Sigmoid colon (tissue), 7 donors: ENCODE data around the gene MYO1G. TPM values are rescaled to one million over a fixed set of nuclear protein-coding genes. Genes with fewer than 3 reads are reported as not detected.

ENCODE experiments used
- DNase-seq: peaks from one replicate; pipeline ENCODE4 v3.0.0-alpha.2; 2019
- H3K27ac ChIP-seq, 4 donors: fragments of 200-600 bp; sonication (generic); one replicate each; pipeline ENCODE4 v1.5.1; 2016 to 2019; ENCODE audit warnings: mild to moderate bottlenecking in 1 of 4
- H3K27me3 ChIP-seq, 3 donors: fragments of 200-600 bp; sonication (generic); one replicate each; pipeline ENCODE4 v1.5.1; 2019; ENCODE audit warnings: mild to moderate bottlenecking in 1 of 3
- H3K36me3 ChIP-seq, 4 donors: fragments of 200-600 bp; sonication (generic); one replicate each; pipeline ENCODE4 v1.5.1; 2016 to 2019
- H3K4me1 ChIP-seq, 4 donors: fragments of 200-600 bp; sonication (generic); one replicate each; pipeline ENCODE4 v1.5.1; 2017 to 2019
- H3K4me3 ChIP-seq, 4 donors: fragments of 200-600 bp; sonication (generic); one replicate each; pipeline ENCODE4 v1.5.1; 2017 to 2019; ENCODE audit warnings: mild to moderate bottlenecking in 2 of 4, moderate library complexity in 1 of 4
- H3K9me3 ChIP-seq, 4 donors: fragments of 200-600 bp in 3 of 4; sonication (generic) in 3 of 4; one replicate each; pipeline versions ENCODE4 v1.5.1 to v1.6.1; 2013 to 2019
- EP300 ChIP-seq, 4 donors: sonication (generic); formaldehyde crosslinking; IDR thresholded peaks; one replicate each; pipeline ENCODE4 v1.6.1; 2017; ENCODE audit warnings: antibody characterized with exemption in 4 of 4
- POLR2A ChIP-seq, 2 donors: fragments of 450-650 bp; IDR thresholded peaks; one replicate each; pipeline ENCODE4 v1.6.1; 2016; ENCODE audit warnings: antibody characterized with exemption in 2 of 2, mild to moderate bottlenecking in 2 of 2, moderate library complexity in 2 of 2
- POLR2AphosphoS5 ChIP-seq, 4 donors: sonication (generic); formaldehyde crosslinking; IDR thresholded peaks; one replicate each; pipeline ENCODE4 v1.6.1; 2017; ENCODE audit warnings: antibody characterized with exemption in 4 of 4
- WGBS, 2 donors: extraction: QIAGEN DNeasy Blood & Tissue Kit; methylation state at CpG; one replicate each; pipeline ENCODE4 v1.1.7; 2013; 5-methylcytosine and 5-hydroxymethylcytosine counted together
- intact Hi-C: fragments of 100-400 bp; cut with DNase I; formaldehyde crosslinking; loops from one replicate; pipeline ENCODE4 v1.15.1; 2023
- polyA plus RNA-seq, 3 donors: library from polyadenylated mRNA; stranded (reverse); fragments of 200-250 nt; gene quantifications; one replicate each; pipeline ENCODE4 v1.2.3, GENCODE V29; 2013
- total RNA-seq, 4 donors: library from RNA; depleted of rRNA; stranded (reverse); fragments of >200 nt; gene quantifications; one replicate each; pipeline ENCODE4 v1.1.0, GENCODE V29; 2016
- TF ChIP-seq, protein P1 (sequence below), 4 experiments: fragments of 450-650 bp in 3 of 4; fragments of 200-600 bp in 1 of 4; IDR thresholded peaks; one replicate each; pipeline ENCODE4 v1.5.1; 2016 to 2019; ENCODE audit warnings: antibody characterized with exemption in 4 of 4, mild to moderate bottlenecking in 3 of 4, moderate library complexity in 2 of 4
- donor health status: healthy with polysubstance abuse.
- donor health status: Bipolar disorder and iron deficiency.
- donor health status: healthy.

The MYO1G gene
- total and polyA plus RNA-seq, 7 donors = 1.1 to 19.5 (median 2.4) TPM

DNA sequence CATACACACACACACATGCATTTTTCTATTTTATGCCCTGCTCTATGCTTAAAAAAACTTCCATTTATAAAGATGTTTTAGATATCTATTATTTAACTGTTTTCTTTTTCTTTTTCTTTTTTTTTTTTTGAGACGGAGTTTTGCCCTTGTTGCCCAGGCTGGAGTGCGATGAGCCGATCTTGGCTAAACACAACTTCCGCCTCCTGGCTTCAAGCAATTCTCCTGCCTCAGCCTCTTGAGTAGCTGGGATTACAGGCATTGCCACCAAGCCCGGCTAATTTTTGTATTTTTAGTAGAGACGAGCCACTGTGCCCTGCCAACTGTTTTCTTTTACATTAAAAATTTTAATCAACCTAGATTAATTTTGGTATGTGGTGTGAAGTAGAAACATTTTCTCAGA lies 47.9 kb downstream of the MYO1G start:
- Histone ChIP-seq H3K9me3 (no peaks in the 10 kb centered on the region), H3K27me3 (peaks cover 0 to 5% (median 0%) of the 10 kb centered on the region in 3 donors), H3K36me3 (no peaks in the 10 kb centered on the region), H3K4me3 (no peak overlapping the region), H3K4me1 (no peaks in the 10 kb centered on the region), H3K27ac (no peak overlapping the region)
- intact Hi-C loops = no loop called here
- DNase-seq = no peak
- TF ChIP-seq POLR2AphosphoS5 (IDR thresholded peaks at IDR 0.05) (no peak), EP300 (IDR thresholded peaks at IDR 0.05) (no peak)
- TF ChIP-seq, protein P1, sequence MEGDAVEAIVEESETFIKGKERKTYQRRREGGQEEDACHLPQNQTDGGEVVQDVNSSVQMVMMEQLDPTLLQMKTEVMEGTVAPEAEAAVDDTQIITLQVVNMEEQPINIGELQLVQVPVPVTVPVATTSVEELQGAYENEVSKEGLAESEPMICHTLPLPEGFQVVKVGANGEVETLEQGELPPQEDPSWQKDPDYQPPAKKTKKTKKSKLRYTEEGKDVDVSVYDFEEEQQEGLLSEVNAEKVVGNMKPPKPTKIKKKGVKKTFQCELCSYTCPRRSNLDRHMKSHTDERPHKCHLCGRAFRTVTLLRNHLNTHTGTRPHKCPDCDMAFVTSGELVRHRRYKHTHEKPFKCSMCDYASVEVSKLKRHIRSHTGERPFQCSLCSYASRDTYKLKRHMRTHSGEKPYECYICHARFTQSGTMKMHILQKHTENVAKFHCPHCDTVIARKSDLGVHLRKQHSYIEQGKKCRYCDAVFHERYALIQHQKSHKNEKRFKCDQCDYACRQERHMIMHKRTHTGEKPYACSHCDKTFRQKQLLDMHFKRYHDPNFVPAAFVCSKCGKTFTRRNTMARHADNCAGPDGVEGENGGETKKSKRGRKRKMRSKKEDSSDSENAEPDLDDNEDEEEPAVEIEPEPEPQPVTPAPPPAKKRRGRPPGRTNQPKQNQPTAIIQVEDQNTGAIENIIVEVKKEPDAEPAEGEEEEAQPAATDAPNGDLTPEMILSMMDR (IDR thresholded peaks at IDR 0.05) = no peak
- WGBS, 2 donors = 91 to 94% methylated on average over 6 of the region's 6 CpGs

DNA sequence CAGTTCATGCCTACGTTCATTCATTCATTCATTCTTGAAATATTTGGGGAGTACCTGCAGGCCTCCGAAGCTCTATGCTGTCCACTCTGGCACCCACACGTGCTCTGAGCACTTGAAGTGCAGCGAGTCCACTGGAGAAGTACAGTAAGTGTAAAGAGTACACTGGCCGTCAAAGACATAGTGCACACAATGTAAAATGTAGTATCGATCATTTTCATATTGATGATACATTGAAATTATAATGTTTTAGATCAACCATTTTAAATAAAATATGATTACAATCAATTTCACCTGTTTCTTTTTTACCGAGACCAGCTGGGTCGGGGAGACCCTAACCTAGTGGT lies 56.5 kb downstream of the MYO1G start:
- H3K27me3 ChIP-seq = no peaks in the 10 kb centered on the region
- no peaks in the 10 kb centered on the region for H3K9me3 ChIP-seq
- H3K4me3 ChIP-seq = no peak overlapping the region
- H3K27ac ChIP-seq = no peak overlapping the region
- no peaks in the 10 kb centered on the region for H3K36me3 ChIP-seq
- intact Hi-C loops = loop anchor here (1.0 kb wide), 2 partner anchors 65 to 334 kb away; no protein-coding TSS in a partner anchor
- H3K4me1 ChIP-seq = peaks cover 0 to 5% (median 2%) of the 10 kb centered on the region in 4 donors
- no peak for TF ChIP-seq EP300 (IDR thresholded peaks at IDR 0.05)
- TF ChIP-seq POLR2A (IDR thresholded peaks at IDR 0.05) = no peak
- TF ChIP-seq POLR2AphosphoS5 (IDR thresholded peaks at IDR 0.05) = no peak
- TF ChIP-seq, protein P1 (IDR thresholded peaks at IDR 0.05) = no peak
- 57 to 68% methylated on average over 8 of the region's 8 CpGs for WGBS, 2 donors
- DNase-seq = no peak

DNA sequence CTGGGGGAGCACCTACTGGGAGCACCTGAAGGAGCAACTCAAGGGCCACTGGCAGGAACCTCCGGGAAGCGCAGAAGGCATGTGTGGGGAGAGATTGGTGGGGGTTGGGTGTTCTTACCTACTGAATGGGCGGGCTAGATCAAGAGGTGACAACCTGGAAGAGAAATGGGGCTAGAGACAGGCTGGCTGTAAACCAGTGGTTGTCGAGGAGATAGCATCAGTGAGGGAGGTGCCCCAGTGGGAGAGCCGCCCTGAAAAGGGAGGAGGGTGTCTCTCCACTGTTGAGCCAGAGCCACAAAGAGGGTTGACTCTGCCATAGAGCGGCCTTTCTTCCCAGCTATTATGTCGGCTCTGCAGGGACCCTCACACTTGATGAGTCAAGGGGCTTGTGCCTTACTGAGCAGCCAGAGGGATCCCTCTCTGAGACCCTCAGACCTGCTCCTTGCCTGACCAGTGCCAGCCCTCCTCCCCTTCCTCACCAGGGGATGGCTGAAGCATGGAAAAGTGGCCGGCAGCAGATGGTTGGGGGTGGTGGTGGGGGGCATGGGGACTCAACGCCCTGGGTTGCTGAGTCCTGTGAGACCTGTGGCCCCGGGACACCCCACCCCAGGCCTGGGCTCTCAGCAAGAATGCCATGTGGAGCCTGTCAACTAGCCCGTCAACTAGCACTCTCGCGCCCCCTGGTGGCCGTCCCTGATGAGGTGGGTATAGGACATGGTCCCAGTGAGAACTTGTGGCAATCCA lies 57.0 kb downstream of the MYO1G start:
- H3K36me3 ChIP-seq = no peaks in the 10 kb centered on the region
- WGBS, 2 donors = 38 to 40% methylated on average over 14 of the region's 14 CpGs

DNA sequence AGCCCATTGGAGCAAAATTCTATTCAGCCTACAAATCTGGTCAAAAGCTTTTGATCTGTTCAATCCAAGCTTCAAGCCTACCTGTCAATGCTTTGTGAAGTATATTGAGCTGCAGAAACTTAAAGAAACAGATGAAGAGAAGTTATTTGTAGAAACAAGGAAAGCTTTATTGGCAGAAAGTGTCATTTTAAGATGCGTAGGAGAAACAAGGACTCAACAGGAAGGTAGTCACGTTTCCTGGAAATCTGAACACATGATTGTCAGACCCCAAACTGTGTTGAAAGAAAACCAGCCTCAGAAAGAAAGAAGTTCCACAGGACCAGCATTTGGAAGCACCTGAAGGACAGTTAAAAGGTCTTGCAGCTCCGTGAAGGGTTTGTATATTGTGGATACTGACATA lies 58.7 kb downstream of the MYO1G start:
- H3K36me3 ChIP-seq = no peaks in the 10 kb centered on the region
- intact Hi-C loops = no loop called here

More for the DNA sequence above, 57.0 kb downstream of the MYO1G start:
- Histone ChIP-seq H3K27me3 (no peaks in the 10 kb centered on the region), H3K4me3 (no peak overlapping the region), H3K4me1 (peaks cover 0 to 5% (median 2%) of the 10 kb centered on the region in 4 donors), H3K9me3 (no peaks in the 10 kb centered on the region), H3K27ac (no peak overlapping the region)
- intact Hi-C loops = loop anchor here (1.0 kb wide), 2 partner anchors 64 to 333 kb away; no protein-coding TSS in a partner anchor
- TF ChIP-seq, protein P1 (IDR thresholded peaks at IDR 0.05) = peak; percentile 63 to 90 (median 79)
- TF ChIP-seq EP300 (IDR thresholded peaks at IDR 0.05) = no peak
- peak in 1 of 4 donors; percentile 12 for TF ChIP-seq POLR2AphosphoS5 (IDR thresholded peaks at IDR 0.05)
- no peak for TF ChIP-seq POLR2A (IDR thresholded peaks at IDR 0.05)
- peak; percentile 93 for DNase-seq

More for the DNA sequence above, 58.7 kb downstream of the MYO1G start:
- Histone ChIP-seq H3K27me3 (no peaks in the 10 kb centered on the region), H3K9me3 (no peaks in the 10 kb centered on the region), H3K4me1 (peaks cover 0 to 5% (median 2%) of the 10 kb centered on the region in 4 donors), H3K4me3 (no peak overlapping the region), H3K27ac (no peak overlapping the region)
- WGBS, 2 donors = 70 to 88% methylated on average over 3 of the region's 3 CpGs
- TF ChIP-seq EP300 (IDR thresholded peaks at IDR 0.05) (no peak), POLR2AphosphoS5 (IDR thresholded peaks at IDR 0.05) (no peak), POLR2A (IDR thresholded peaks at IDR 0.05) (no peak)
- TF ChIP-seq, protein P1 (IDR thresholded peaks at IDR 0.05) = no peak
- DNase-seq = no peak
